ENCODE results near the gene DLK1.

- TF ChIP-seq RFX5 (IDR thresholded peaks at IDR 0.05; ENCODE audit: low read length) (no peak), EP300 (IDR thresholded peaks at IDR 0.05; ENCODE audit: borderline replicate concordance in 1 of 2, low read depth in 1 of 2, low read length in 1 of 2) (no peak), CTCF (IDR thresholded peaks at IDR 0.05) (no peak)
These were observed 31.3 kb upstream of the DLK1 start for GRCh38 chr14:100695423-100695738.

All from SK-N-SH (cell line).